Natural killer cell (primary cell): ENCODE results near the gene ISX. TPM values are rescaled to one million over a fixed set of nuclear protein-coding genes. Genes with fewer than 3 reads are reported as not detected.

Experiments
- ATAC-seq, 3 donors: fragments of 150-1000 bp in 2 of 3; fragments of 200-7000 bp in 1 of 3; cut with Tn5 transposase; 1 replicate in 1 of 3; 2 replicates in 2 of 3; pipeline ENCODE4 v1.10.0; 2021; ENCODE audit warnings: mild to moderate bottlenecking in 2 of 3, moderate library complexity in 2 of 3
- DNase-seq, 2 donors: peaks; one replicate each; pipeline versions ENCODE4 v3.0.0 to v3.0.0-alpha.2; 2013 to 2021; ENCODE audit warnings: mixed read lengths in 1 of 2
- H3K27ac ChIP-seq: one replicate; pipeline ENCODE4 v1.5.1; 2013; ENCODE audit warnings: mild to moderate bottlenecking, low read length
- H3K27me3 ChIP-seq: one replicate; pipeline ENCODE4 v1.6.1; 2013; ENCODE audit warnings: low read length; ENCODE audit not compliant: control insufficient read depth, insufficient read depth
- H3K36me3 ChIP-seq: one replicate; pipeline ENCODE4 v1.6.1; 2013; ENCODE audit warnings: low read length; ENCODE audit not compliant: control insufficient read depth, insufficient read depth
- H3K4me1 ChIP-seq: one replicate; pipeline ENCODE4 v1.6.1; 2013; ENCODE audit warnings: low read length; ENCODE audit not compliant: control insufficient read depth, insufficient read depth
- H3K4me3 ChIP-seq: one replicate; pipeline ENCODE4 v1.5.1; 2013; ENCODE audit warnings: low read length
- H3K9me3 ChIP-seq: one replicate; pipeline ENCODE4 v1.6.1; 2013; ENCODE audit warnings: low read length; ENCODE audit not compliant: control insufficient read depth, insufficient read depth
- H3K27ac Mint-ChIP-seq, 2 donors: one replicate each; pipeline ENCODE4 v1.8.0; 2022; ENCODE audit warnings: mild to moderate bottlenecking in 2 of 2, mixed read lengths in 2 of 2, moderate library complexity in 1 of 2
- H3K27me3 Mint-ChIP-seq, 2 donors: one replicate each; pipeline ENCODE4 v1.8.0; 2022; ENCODE audit warnings: low read depth in 2 of 2, mixed read lengths in 2 of 2
- H3K36me3 Mint-ChIP-seq: one replicate; pipeline ENCODE4 v1.8.0; 2022; ENCODE audit warnings: mixed read lengths
- H3K4me1 Mint-ChIP-seq, 2 donors: one replicate each; pipeline ENCODE4 v1.8.0; 2022; ENCODE audit warnings: mixed read lengths in 2 of 2
- H3K4me3 Mint-ChIP-seq: one replicate; pipeline ENCODE4 v1.8.0; 2022; ENCODE audit warnings: mild to moderate bottlenecking, moderate library complexity, mixed read lengths
- H3K9me3 Mint-ChIP-seq, 2 donors: one replicate each; pipeline ENCODE4 v1.8.0; 2022; ENCODE audit warnings: mixed read lengths in 2 of 2
- WGBS: methylation state at CpG from one replicate; pipeline ENCODE4 v1.1.7; 2013; ENCODE audit warnings: missing lambda C conversion rate; ENCODE audit not compliant: insufficient coverage; 5-methylcytosine and 5-hydroxymethylcytosine counted together
- intact Hi-C: fragments of 100-400 bp; cut with micrococcal nuclease; formaldehyde crosslinking; loops from one replicate; pipeline ENCODE4 v1.14.2; 2022
- total RNA-seq, 4 donors: library from RNA; stranded (reverse); fragments of 120-200 nt in 1 of 4; gene quantifications; one replicate each; pipeline versions ENCODE4 v1.2.3 to v1.2.4, GENCODE V29; 2013 to 2022
- TF ChIP-seq, protein P1 (sequence below): fragments of 200-600 bp; IDR thresholded peaks from one replicate; pipeline ENCODE4 v1.8.0; 2022; ENCODE audit warnings: antibody characterized with exemption

ISX gene
- total RNA-seq, 3 donors from 2014 or later (not counting 1 experiment from before 2014, with no cell fraction given), result not detected

DNA sequence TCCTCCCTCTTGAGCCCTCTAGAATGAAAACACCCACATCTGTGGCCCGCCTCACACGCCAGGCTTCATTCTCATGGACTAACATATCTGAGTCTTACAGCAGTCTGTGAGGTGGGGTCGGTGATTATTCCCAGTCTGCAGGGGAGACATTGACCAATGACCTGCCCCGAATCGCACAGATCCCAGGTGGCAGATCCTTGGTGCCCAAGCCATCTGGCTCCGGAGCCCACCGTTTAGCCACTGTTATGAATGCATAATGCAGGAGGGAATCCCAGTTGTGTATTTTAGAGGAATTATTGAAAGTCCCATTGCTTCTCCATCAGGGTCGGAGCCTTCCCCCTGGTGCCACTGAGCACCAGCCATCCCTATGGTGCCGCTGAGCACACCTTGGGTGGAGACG lies 47.4 kb downstream of the ISX start:
- WGBS, result 93% methylated on average over 10 of the region's 10 CpGs
- H3K4me1 Mint-ChIP-seq, result no peaks in the 10 kb centered on the region
- Histone ChIP-seq H3K4me3 (no peak overlapping the region), H3K27ac (no peak overlapping the region), H3K4me1 (no peaks in the 10 kb centered on the region), H3K27me3 (no peaks in the 10 kb centered on the region), H3K9me3 (no peaks in the 10 kb centered on the region), H3K36me3 (no peaks in the 10 kb centered on the region)
- DNase-seq, result no peak
- intact Hi-C loops, result no loop called here
- H3K36me3 Mint-ChIP-seq, result no peaks in the 10 kb centered on the region
- TF ChIP-seq, protein P1, sequence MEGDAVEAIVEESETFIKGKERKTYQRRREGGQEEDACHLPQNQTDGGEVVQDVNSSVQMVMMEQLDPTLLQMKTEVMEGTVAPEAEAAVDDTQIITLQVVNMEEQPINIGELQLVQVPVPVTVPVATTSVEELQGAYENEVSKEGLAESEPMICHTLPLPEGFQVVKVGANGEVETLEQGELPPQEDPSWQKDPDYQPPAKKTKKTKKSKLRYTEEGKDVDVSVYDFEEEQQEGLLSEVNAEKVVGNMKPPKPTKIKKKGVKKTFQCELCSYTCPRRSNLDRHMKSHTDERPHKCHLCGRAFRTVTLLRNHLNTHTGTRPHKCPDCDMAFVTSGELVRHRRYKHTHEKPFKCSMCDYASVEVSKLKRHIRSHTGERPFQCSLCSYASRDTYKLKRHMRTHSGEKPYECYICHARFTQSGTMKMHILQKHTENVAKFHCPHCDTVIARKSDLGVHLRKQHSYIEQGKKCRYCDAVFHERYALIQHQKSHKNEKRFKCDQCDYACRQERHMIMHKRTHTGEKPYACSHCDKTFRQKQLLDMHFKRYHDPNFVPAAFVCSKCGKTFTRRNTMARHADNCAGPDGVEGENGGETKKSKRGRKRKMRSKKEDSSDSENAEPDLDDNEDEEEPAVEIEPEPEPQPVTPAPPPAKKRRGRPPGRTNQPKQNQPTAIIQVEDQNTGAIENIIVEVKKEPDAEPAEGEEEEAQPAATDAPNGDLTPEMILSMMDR, result no peak
- no peaks in the 10 kb centered on the region for H3K9me3 Mint-ChIP-seq
- H3K27ac Mint-ChIP-seq, result no peak overlapping the region
- H3K4me3 Mint-ChIP-seq, result no peak overlapping the region
- peaks cover 6 to 16% of the 10 kb centered on the region in 2 donors for H3K27me3 Mint-ChIP-seq
- ATAC-seq, result no peak

DNA sequence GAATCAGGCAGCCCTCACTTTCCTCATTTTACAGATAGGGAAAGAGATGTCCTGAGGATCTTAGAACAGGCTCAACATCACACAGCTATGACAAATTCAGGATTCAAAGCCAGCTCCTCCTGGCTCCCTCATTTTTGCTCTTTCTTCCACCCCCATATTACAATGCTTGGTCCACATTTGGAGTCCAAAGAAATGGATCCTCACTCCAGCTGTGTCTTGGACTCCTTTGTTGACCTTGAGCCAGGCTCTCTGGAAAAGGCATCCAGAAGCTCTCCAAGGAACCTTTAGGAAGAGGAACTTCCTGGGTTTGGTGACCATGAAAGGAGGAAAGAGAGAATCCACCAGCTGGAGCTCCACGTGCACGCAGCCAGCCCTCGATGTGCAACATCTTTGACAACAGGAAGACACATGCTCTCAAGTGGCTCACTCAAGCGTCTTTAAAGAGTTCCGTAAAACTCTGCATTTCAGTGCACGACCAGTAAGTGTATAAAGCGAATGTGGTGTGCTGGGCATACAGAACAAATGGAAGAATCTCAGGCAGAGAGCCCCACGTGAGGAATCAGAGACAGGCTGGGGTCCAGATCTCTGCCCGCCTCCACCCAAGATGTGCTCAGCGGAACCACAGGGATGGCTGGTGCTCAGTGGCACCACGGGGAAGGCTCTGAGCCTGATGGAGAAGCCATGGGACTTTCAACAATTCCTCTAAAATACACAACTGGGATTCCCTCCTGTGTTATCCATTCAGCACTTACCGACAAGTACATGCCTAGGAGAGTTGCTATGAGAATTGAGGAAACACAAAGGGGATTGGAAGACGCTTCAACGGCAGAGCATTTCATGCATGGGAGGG lies 48.4 kb downstream of the ISX start:
- Mint-ChIP-seq H3K4me1 (no peaks in the 10 kb centered on the region), H3K27ac (no peak overlapping the region), H3K27me3 (peaks cover 0 to 6% of the 10 kb centered on the region in 2 donors), H3K4me3 (no peak overlapping the region), H3K9me3 (no peaks in the 10 kb centered on the region), H3K36me3 (no peaks in the 10 kb centered on the region)
- Histone ChIP-seq H3K27ac (no peak overlapping the region), H3K4me3 (no peak overlapping the region), H3K4me1 (no peaks in the 10 kb centered on the region), H3K27me3 (no peaks in the 10 kb centered on the region), H3K9me3 (no peaks in the 10 kb centered on the region), H3K36me3 (no peaks in the 10 kb centered on the region)
- intact Hi-C loops, result no loop called here
- TF ChIP-seq, protein P1, result no peak
- DNase-seq, result no peak
- ATAC-seq, result no peak
- WGBS, result 71% methylated on average over 12 of the region's 14 CpGs

DNA sequence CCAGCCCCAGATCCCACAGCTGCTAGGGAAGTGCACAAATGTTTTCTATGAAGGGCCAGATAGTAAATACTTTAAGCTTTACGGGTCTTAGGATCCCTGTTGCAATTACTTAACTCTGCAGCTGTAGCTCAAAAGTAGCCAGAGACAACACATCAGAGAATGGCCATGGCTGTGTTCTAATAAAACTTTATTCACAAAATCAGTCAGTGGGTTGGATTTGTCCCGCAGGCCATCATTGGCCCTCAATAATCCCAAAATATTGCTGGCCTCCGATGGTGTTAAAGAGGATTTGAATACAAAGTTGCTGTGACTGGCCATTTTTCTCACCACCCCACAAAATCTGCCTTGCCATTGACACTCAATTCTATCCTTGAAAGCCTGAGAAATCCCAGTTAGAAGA lies 49.6 kb downstream of the ISX start:
- H3K4me3 Mint-ChIP-seq, result no peak overlapping the region

More for the DNA sequence above, 49.6 kb downstream of the ISX start:
- DNase-seq (no peak), ATAC-seq (no peak)
- Mint-ChIP-seq H3K27me3 (no peaks in the 10 kb centered on the region), H3K36me3 (no peaks in the 10 kb centered on the region), H3K9me3 (no peaks in the 10 kb centered on the region), H3K4me1 (no peaks in the 10 kb centered on the region), H3K27ac (no peak overlapping the region)
- H3K27ac ChIP-seq, result no peak overlapping the region
- no peaks in the 10 kb centered on the region for H3K36me3 ChIP-seq
- intact Hi-C loops, result no loop called here
- H3K4me3 ChIP-seq, result no peak overlapping the region
- 100% methylated on average over 3 of the region's 3 CpGs for WGBS
- no peaks in the 10 kb centered on the region for H3K27me3 ChIP-seq
- no peaks in the 10 kb centered on the region for H3K4me1 ChIP-seq
- H3K9me3 ChIP-seq, result no peaks in the 10 kb centered on the region
- TF ChIP-seq, protein P1, result no peak
